NCI-H524 (cell line): ENCODE results near the gene GALP.
"Not testable (repeated sequence)": the region's sequence is repeated elsewhere in the genome, so short reads cannot be mapped to it uniquely, and the experiment has no call there.

Source experiments
- DNase-seq, 2 experiments: peaks; one replicate each; lab custom pipeline; 2025; lab: John Stamatoyannopoulos, UW

The GALP gene

DNA sequence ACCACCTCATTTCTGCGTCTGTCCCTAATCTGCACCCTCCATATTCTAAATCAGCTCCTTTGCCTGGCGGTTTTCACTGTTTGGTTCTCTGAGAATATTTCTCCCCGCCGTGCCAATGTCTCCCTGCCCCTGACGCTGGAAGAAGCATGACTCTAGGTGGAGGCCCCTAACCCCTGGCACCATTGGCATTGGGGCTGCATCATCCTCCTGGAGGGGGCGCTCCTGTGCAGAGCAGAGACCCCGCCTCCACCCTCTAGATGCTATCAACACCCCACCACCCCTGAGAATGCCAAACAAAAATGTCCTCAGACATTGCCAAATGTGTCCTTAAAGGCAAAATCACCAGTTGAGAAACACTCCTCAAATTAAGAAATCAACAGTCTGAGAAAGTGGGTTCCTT, 15.3 kb downstream of the GALP start:
- no peak for DNase-seq

DNA sequence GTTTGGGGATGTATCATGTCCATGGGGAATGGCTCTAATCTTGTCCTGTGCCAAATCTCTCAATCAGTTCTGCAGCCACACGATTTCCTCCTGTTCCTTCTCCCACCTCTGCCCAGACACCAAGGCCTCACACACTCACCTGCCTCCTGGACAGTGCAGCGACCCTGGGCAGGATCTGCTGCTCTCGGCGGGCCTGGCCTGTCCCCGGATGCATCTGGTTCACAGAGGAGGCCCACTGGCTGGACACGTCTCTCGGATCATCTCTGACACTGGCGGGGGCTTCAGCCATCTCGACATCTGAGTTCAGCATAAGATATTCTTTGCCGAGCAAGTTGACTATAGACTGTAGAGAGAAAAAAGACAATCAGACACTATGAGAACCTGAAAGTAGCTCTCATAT, 15.9 kb downstream of the GALP start:
- DNase-seq, result no peak

DNA sequence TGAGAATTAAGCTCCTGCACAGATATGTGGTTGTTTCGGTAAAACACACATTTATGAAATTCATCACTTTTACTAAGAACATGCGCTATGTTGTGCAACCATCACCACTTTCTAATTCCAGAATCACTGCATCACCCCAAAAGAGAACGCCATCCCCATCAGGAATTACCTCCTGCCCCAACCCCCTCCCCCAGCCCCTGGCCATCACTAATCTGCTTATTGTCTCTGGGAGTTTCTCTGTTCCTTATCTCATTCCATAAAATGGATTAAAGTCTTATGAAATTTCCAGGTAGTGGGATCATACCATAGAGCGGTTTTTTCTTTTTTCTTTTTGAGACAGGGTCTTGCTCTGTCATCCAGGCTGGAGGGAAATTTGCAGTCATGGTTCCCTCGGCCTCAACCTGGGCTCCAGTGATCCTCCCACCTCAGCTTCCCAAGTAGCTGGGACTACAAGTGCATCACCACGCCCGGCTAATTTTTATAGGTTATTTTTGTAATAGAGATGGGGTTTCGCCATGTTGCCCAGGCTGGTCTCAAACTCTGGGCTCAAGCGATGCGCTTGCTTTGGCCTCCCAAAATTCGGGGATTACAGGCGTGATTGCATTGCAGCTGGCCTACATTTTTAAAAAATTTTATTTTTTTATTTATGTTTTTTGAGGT, 18.3 kb downstream of the GALP start:
- DNase-seq, result no peak

DNA sequence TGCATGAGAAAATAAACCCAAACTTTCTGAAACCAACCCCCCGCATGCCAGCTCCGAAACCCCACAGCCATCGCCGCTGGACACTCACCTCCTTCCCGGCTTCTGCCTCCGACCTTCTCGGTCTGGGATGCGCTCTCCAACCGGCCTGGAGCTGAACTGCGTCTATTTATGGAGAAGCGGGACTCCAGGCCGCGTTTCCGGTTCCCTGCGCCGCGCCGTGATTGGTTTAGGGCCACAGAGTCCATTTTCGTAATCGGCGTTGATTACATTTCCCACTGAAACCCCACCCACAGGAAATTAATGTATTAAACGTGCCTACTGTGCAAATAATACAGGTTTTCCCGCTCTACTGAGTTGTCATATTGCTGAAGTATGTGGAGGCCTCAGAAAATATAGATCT, 21.8 kb downstream of the GALP start, which contains the start of gene ZSCAN5B:
Gene ZSCAN5B, minus strand, starts transcription at position 138 of the 400 bp plus-strand sequence. CDS start 4,731 bp downstream, outside the sequence.
- DNase-seq, result not testable (repeated sequence)

DNA sequence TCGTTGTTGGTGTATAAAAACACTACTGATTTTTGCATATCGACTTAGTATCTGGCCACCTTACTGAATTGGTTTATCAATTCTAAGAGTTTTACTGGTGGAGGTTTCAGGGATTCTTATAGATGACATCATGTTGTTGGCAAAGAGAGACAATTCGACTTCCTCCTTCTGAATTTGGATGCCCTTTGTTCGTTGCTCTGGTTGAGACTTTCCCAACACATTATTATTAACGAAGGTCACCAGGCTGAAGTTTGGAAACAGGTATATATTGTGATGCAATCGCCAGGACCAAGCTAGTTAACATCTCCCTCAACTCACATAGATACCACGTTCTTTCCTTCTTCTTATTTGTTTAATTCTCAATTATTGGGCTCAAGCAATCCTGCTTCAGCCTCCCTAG, 23.9 kb downstream of the GALP start:
- DNase-seq, result no peak

DNA sequence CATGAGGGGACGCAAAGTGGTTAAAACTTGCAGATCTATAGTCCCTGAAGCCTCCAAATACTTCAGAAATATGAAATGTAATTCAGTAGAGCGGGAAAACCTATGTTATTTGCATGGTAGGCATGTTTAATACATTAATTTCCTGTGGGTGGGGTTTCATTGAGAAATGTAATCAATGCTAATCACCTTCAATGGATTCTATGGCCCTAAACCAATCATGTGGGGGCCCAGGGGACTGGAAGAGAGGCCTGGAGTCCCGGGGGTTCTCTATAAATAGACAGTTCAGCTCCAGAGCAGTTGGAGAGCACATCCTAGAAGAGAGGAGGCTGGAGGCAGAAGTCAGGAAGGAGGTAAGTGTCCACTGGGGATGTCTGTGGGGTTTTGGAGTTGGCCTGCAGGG, 26.2 kb downstream of the GALP start, which contains the start of gene ZSCAN5C:
Gene ZSCAN5C, plus strand, starts transcription at position 301 of the 400 bp plus-strand sequence. CDS start 3,641 bp downstream, outside the sequence.
- no peak for DNase-seq

DNA sequence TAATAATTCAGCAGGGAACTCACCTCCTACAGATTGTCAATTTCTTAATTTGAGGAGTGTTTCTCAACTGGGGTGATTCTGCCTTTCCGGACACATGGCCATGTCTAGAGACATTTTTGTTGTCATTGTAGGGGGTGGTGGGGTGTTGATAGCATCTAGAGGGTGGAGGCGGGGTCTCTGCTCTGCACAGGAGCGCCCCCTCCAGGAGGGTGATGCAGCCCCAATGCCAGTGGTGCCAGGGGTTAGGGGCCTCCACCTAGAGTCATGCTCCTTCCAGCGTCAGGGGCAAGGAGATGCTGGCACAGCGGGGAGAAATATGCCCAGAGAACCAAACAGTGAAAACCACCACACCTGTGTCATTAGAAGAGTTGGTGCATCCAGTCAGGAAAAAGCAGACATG, 31.8 kb downstream of the GALP start:
- not testable (repeated sequence) for DNase-seq

DNA sequence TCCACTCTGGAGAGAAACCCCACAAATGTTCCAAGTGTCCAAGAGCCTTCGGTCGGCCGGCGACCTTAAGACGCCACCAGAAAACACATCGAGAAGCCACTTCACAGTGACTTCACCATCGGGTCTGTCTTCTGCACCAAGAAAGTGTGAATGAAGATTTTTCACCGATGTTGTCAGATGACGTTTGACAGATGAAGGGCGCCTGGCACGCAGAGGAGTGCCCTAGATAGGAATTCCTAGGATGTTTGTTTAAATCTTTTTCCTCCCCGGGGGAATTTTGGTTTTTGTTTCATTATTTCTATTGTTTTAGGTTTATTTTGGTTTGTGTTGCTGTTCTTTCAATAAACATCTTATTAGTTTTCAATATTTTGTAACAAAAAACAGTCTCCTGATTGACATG, 33.3 kb downstream of the GALP start:
- DNase-seq, result no peak

DNA sequence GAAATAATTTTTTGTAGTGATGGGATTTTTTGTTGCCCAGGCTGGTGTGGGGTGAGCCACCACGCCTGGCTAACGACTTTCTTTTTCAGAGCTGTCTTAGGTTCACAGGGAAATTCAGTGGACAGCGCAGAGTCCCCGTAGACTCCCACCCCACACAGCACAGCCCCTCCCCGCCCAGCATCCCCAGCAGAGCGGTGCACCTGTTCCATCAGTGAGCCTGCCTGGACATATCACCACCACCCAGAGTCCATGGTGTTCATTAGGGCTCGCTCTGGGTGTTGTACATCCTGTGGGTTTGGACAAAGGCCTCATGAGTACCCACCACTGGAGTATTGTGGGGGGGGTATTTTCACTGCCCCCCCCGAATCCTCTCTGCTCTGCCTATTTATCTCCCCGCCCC, 34.2 kb downstream of the GALP start:
- not testable (repeated sequence) for DNase-seq

DNA sequence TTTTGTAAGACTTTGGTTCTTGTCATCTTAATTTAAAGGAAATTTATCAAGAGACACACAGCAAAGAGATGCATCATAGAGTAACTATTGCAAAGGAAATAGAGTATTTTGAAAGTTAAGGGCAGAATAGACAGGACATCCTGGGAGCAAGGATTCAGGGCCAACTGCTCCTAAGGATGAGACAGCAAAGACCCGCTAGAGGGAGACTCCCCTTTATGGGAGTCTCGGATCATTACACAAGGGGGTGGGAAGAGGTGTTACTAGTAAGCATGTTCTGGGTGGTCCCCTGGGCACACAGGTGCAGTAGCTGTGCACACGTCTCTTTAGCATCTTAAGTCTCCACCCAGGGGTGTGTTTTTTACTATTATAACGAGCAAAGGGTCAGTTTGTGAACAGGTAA, 35.9 kb downstream of the GALP start:
- no peak for DNase-seq

DNA sequence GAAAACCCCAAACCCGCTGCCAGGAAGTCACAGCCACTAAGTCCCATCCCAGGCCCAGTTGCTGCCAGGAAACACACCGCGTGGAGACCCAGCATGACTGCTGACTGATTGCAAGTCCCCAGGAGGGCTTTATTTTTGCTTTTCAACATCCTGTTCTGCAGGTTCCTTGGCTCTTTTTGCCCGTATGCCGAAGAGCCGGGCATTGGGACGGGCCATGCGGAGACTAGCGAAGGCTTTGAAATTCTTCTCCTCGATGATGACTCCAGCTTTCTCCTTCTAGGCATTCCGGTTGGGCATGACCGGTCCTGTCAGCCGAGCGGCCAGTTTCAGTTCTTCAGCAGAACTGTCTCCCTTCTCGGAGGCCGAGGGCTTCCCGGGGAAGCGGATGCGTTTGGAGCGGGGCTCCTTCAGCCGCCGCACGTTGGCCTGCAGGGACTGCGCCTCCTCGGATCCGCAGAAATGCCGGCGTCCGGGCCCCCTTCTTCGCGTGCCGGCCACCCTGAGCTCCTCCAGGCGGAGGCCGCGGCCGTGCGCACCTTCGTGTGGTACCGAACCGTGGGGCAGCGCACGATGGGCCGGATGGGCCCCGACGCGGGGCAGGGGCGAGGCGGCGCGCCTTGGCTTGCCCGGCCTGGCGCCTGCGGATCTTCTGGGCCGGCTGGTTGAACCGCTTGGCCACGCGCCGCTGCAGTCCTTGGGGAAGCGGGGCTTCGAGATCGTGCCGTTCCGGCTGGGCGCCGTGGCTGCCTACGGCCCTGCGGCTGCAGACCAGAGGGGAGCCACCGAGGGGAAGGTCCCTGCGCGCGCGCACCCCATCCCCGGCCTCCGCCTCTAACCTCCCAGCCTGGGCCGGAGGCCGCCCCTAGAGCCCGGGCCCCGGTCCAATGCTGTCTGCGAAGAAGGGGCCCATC, 41.5 kb downstream of the GALP start:
- no peak for DNase-seq

DNA sequence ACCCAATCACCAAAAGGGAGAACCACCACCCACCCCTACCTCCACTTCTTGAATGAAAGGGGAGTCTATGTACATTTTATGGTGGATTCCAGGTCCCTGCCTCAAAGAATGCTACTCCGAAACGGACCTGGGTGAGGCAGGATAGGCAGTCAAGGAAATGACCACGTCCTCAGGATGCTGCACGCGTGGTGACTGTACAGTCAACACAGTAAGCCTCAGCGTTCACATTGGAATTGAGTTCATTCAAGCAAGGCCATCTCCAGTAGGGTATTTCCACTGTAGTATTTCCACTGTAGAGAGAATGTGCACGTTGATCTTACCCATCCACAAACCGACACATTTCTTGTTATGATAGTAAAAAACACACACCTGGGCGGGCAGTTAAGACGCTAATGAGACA, 43.2 kb downstream of the GALP start:
- DNase-seq, result no peak

DNA sequence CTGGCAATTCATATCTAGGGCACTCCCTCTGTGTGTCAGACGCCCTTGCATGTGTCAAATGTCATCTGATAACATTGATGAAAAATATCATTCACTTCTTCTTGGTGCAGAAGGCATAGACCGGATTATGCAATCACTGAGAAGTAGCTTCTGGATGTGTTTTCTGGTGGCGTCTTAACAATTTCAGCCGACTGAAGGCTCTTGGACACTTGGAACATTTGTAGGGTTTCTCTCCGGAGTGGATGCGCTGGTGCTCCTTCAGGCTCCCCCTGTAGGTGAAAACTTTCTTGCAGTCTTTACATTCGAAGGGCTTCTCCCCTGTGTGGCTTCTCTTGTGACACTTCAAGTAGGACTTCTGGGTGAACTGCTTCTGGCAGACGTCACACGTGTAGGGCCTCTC, 45.6 kb downstream of the GALP start:
- DNase-seq, result not testable (repeated sequence)

DNA sequence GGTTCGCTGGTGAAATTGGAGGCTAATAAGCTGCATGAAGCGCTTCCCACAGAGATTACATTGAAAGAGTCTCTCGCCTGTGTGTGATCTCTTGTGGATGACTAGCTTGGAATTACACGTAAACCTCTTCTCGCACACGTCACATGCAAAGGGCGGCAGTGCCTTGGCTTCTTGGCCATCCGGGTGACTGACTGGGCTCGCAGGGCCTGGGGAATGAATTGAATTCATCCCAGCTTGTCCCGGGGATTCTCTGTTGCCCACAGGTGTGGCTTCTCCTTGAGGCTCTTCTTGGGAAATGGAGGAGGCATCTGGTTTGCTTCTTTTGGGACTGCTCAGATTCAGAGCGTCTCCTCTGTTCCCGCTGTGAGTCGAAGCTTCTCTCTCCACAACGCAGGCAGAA, 46.0 kb downstream of the GALP start:
- DNase-seq, result no peak

DNA sequence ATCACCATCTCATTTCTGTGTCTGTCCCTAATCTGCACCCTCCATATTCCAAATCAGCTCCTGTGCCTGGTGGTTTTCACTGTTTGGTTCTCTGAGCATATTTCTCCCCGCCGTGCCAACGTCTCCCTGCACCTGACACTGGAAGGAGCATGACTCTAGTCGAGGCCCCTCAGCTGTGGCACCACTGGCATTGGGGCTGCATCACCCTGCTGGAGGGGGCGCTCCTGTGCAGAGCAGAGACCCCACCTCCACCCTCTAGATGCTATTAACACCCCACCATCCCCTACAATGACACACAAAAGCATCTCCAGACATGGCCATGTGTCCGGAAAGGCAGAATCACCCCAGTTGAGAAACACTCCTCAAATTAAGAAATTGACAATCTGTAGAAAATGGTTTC, 47.1 kb downstream of the GALP start:
- no peak for DNase-seq

DNA sequence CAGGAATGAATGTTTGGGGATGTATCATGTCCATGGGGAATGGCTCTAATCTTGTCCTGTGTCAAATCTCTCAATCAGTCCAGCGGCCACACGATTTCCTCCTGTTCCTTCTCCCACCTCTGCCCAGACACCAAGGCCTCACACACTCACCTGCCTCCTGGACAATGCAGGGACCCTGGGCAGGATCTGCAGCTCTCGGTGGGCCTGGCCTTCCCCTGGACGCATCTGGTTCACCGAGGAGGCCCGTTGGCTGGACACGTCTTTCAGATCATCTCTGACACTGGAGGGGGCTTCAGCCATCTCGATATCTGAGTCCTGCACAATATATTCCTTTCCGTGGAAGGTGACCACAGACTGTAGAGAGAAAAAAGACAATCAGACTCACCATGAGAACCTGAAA, 47.7 kb downstream of the GALP start:
- no peak for DNase-seq
